ENCODE data around the gene CXCR2.
"Not testable (repeated sequence)": the region's sequence is repeated elsewhere in the genome, so short reads cannot be mapped to it uniquely, and the experiment has no call there.

The CXCR2 gene

DNA sequence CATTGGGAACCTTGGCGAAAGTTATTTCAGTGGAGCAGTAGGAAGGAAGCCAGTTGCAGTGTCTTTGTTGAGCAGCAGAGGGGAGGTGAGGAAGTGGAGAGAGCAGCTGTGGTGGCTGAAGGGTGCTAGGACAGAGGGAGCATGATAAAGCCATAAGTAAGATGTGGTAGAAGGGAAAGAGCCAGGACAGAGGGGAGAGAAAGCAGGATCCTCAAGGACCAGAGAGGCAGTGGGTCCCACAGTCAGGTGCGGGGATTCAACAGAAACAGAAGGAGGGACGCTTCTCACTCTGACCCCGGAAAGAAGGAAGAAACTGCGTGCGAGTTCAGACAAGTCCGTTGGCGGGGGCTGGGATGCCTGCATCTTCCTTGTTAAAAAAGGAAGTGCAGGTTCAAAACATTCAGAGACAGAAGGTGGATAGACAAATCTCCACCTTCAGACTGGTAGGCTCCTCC is at the start of gene CXCR2:
Gene CXCR2 (plus strand): TSS at position 403 of the 455 bp plus-strand sequence. CDS start 8,774 bp downstream, outside the sequence.
- no peak for DNase-seq

DNA sequence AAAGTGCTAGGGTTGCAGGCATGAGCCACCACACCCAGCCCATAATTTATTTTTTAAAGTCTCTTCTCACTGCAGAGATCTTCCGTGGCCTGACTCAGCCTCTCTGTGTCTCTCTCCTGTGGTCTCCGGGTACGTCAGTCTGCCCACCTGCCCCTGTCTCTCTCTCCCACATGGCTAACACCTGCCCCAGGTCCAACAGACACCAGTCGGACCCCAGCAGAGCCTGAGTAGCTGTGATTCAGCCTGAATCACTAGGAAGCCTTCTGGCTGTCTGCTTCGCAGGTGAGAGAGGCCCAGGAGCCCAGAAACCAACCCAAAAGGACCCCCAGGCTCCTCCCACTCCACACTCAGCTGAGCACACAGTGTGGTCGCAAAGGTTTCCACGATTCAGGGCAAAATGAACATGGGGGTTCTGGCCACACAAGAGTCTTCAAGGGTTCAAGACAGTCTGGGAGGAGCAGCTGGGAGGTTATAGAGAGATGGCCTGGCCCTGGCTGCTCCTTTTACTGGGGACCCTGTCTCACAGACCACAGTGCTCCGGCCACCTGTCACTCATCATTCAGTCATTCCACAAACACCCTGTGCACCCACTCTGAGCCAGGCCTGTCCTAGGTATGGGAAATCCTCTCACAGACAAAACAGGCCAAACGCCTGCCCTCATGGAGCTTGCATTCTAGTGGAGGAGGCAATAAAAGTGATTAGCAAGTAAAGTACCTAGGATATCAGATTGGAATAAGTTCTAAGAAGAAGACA is 48.2 kb upstream of the CXCR2 start:
- DNase-seq, result no peak

DNA sequence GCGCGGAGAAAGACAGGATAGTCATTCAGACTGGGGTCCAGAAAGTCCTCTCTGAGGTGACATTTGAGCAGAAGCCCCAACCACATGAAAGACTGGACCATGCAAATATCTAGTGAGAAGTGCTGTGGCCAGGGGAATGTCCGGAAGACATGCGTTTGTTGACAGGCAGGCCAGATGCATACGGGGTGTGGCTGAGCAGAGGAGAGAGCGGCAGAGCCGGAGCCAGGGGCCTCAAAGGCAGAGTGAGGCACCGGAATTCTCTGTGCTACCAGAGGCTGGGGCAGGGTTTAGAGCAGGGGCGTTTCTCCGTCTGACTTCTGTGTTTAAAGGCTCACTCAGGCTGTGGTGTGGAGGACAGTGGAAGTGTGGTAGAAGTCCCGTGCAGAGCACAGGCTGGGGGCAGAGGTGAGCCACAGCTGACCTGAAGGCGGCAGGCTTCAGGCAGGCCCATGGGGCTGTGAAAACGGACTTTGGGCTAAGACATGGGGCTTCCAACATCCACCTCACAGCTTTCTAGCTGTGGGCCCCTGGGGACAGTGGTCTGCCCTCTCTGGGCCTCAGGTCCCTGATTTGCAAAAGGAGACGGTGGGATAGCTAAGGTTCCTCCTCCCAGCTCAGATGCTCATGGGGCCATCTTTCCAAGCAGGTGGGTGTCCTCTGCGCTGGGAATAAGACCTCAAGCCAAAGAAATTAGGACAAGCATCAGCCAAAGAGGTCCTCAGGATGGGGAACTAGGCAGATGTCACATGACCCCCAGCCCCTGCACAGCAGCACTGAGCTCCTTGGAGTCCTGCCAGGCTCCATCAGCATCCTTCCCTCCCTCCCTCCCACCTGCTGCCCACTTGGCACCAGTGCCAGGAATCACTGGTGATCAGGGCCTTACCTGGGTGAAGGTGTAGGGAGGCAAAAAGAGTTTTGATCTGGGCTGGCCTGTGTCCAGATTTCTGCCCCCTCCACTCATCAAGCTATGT is 45.6 kb upstream of the CXCR2 start:
- no peak for DNase-seq

GRCh38 chr2:218081063-218081462 is 44.8 kb upstream of the CXCR2 start:
- no peak for DNase-seq

GRCh38 chr2:218081695-218082094 is 44.1 kb upstream of the CXCR2 start:
- no peak for DNase-seq

- no peak for DNase-seq
These were observed 43.1 kb upstream of the CXCR2 start for GRCh38 chr2:218082586-218083351.

- DNase-seq, result no peak
These were observed 42.5 kb upstream of the CXCR2 start for GRCh38 chr2:218083352-218083676.

DNA sequence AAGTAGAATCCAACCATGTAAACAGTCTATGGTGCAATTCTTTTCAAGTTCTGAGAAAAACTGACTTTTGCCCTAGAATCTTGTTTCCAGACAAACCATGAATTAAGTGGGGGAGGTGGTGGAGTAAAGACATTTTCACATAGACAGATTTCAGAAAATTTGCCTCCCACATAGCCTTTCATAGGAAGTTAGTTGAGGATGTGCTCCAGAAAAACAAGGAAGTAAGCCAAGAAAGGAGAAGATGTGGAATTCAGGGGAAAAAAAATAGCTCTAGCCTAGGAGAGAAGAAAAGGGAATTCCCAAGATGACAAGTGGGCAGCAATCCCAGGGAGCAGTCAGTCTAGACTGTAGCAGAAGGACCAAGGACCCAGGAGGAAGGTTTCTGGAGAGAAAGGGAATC is 39.4 kb upstream of the CXCR2 start:
- DNase-seq, result no peak

GRCh38 chr2:218089259-218089658 is 36.6 kb upstream of the CXCR2 start:
- DNase-seq, result no peak

GRCh38 chr2:218091746-218092145 is 34.1 kb upstream of the CXCR2 start:
- no peak for DNase-seq

DNA sequence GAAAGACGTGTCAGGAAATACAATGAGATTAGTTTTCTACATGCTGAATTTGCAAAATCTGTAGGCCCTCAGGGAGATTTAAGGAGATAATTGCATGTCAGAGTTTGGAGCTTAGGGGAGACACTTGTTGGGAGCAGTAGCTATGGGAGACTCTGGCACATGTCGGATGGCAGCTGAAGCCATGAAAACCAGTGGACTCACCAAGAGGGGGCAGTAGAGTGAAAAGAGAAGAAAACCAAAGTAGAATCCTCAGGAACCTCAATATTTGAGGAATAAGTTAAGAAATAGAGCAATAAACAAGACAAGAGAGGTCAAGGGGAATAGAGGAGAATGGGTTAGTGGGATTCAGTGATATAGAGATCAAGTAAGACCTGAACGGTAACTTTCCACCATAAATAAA is 31.9 kb upstream of the CXCR2 start:
- no peak for DNase-seq

- DNase-seq, result no peak
These were observed 30.0 kb upstream of the CXCR2 start for GRCh38 chr2:218095853-218096252.

- DNase-seq, result no peak
These were observed 27.9 kb upstream of the CXCR2 start for GRCh38 chr2:218097975-218098374.

- DNase-seq, result not testable (repeated sequence)
These were observed 17.0 kb upstream of the CXCR2 start for GRCh38 chr2:218108834-218109233.

GRCh38 chr2:218121789-218122188 is 4.0 kb upstream of the CXCR2 start:
- not testable (repeated sequence) for DNase-seq

- not testable (repeated sequence) for DNase-seq
These were observed 3.5 kb upstream of the CXCR2 start for GRCh38 chr2:218122286-218122685.

DNA sequence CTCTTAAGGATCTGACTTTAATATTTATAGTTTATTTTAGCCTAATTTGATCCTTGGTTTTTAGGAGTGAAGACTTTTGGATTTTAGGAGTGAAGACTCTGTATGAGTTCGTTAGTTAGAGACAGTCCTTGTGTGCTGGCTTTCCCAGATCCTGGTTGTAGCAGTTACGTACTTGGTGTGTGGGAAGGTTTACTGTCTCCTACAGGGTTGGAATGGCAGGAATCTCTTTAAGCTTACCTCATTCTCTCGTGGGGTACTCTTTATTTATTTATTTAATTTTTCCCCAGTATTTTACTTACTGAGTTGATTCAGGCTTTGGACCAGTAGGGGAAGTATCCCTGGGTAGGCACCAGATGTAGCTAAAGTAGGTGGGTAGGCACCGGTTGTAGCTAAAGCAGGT is 1.8 kb upstream of the CXCR2 start:
- DNase-seq, result no peak

DNA sequence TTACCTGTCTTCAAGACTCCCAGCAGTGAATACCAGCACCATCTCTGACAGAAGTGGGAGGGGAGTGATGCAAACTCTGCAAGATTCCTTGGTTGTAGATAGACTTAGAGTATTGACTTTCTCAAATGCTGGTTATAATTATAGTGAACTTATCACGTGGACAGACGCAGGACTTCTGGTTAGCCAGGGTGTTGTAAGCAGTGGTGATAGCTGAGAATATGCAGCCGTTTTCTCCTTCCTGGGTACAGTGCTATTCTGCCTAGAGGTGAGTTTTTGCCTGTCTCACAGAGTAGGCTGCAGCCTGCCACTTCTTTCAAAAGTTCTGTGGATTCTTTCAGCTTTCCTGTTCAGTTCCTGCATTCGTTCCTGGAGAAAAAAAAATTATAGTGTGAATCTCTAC is 733 bp upstream of the CXCR2 start:
- DNase-seq, result no peak

DNA sequence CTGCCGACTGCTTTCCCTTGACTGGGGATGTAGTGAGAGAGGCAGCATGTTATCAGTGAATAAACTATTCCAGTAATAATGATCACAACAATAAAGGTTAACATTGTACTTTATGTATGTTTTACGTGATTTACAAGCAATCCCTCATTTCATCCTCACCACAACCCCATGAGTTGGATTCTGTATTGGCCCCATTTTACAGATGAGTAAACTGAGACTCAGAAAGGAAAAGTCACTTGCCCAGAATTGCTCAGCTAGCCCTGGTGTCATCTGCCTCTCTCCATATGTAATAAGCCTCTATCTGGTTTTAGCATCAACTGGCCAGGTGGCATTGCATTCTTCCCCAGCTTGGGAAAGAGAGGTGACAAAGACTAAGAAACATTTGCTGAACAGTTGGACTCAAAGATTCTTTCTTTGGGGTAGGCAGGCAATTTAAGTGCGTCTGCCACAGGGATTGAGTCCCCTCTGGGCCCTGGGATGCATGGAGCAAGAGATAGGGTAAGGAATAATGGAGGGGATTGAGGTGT is 2.2 kb downstream of the CXCR2 start:
- DNase-seq, result no peak

- DNase-seq, result no peak
These were observed 3.1 kb downstream of the CXCR2 start for GRCh38 chr2:218128781-218129457.

- no peak for DNase-seq
These were observed 3.8 kb downstream of the CXCR2 start for GRCh38 chr2:218129458-218130135.

DNA sequence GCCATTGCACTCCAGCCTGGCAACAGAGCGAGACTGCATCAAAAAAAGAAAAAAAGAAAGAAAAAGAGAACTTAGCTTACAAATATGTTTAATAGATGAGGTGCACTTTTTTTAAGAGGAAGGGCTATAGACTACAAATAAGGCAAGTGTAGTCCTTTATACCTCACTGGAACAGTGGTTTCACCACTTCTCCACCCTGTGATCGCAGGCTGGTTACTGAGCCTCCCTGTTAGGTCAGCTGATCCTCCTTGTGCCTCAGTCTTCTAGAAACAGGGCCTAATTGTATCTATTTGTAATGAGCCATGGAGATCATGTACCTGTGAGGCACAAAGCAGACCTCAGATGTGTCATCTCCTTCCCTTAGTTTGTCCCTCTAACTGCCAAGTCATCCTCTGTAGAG is 4.5 kb downstream of the CXCR2 start:
- DNase-seq, result no peak
